Natural killer cell (primary cell): ENCODE results near the gene MAMDC4. TPM values are rescaled to one million over a fixed set of nuclear protein-coding genes. Genes with fewer than 3 reads are reported as not detected.
A peak's percentile ranks its signal among the peaks of the same experiment; 100 is the strongest.

Experiments used
- ATAC-seq, 3 donors: fragments of 150-1000 bp in 2 of 3; fragments of 200-7000 bp in 1 of 3; cut with Tn5 transposase; 1 replicate in 1 of 3; 2 replicates in 2 of 3; pipeline ENCODE4 v1.10.0; 2021; ENCODE audit warnings: mild to moderate bottlenecking in 2 of 3, moderate library complexity in 2 of 3
- DNase-seq, 2 donors: peaks; one replicate each; pipeline versions ENCODE4 v3.0.0 to v3.0.0-alpha.2; 2013 to 2021; ENCODE audit warnings: mixed read lengths in 1 of 2
- H3K27ac ChIP-seq: one replicate; pipeline ENCODE4 v1.5.1; 2013; ENCODE audit warnings: mild to moderate bottlenecking, low read length
- H3K27me3 ChIP-seq: one replicate; pipeline ENCODE4 v1.6.1; 2013; ENCODE audit warnings: low read length; ENCODE audit not compliant: control insufficient read depth, insufficient read depth
- H3K36me3 ChIP-seq: one replicate; pipeline ENCODE4 v1.6.1; 2013; ENCODE audit warnings: low read length; ENCODE audit not compliant: control insufficient read depth, insufficient read depth
- H3K4me1 ChIP-seq: one replicate; pipeline ENCODE4 v1.6.1; 2013; ENCODE audit warnings: low read length; ENCODE audit not compliant: control insufficient read depth, insufficient read depth
- H3K4me3 ChIP-seq: one replicate; pipeline ENCODE4 v1.5.1; 2013; ENCODE audit warnings: low read length
- H3K9me3 ChIP-seq: one replicate; pipeline ENCODE4 v1.6.1; 2013; ENCODE audit warnings: low read length; ENCODE audit not compliant: control insufficient read depth, insufficient read depth
- H3K27ac Mint-ChIP-seq, 2 donors: one replicate each; pipeline ENCODE4 v1.8.0; 2022; ENCODE audit warnings: mild to moderate bottlenecking in 2 of 2, mixed read lengths in 2 of 2, moderate library complexity in 1 of 2
- H3K27me3 Mint-ChIP-seq, 2 donors: one replicate each; pipeline ENCODE4 v1.8.0; 2022; ENCODE audit warnings: low read depth in 2 of 2, mixed read lengths in 2 of 2
- H3K36me3 Mint-ChIP-seq: one replicate; pipeline ENCODE4 v1.8.0; 2022; ENCODE audit warnings: mixed read lengths
- H3K4me1 Mint-ChIP-seq, 2 donors: one replicate each; pipeline ENCODE4 v1.8.0; 2022; ENCODE audit warnings: mixed read lengths in 2 of 2
- H3K4me3 Mint-ChIP-seq: one replicate; pipeline ENCODE4 v1.8.0; 2022; ENCODE audit warnings: mild to moderate bottlenecking, moderate library complexity, mixed read lengths
- H3K9me3 Mint-ChIP-seq, 2 donors: one replicate each; pipeline ENCODE4 v1.8.0; 2022; ENCODE audit warnings: mixed read lengths in 2 of 2
- WGBS: methylation state at CpG from one replicate; pipeline ENCODE4 v1.1.7; 2013; ENCODE audit warnings: missing lambda C conversion rate; ENCODE audit not compliant: insufficient coverage; 5-methylcytosine and 5-hydroxymethylcytosine counted together
- intact Hi-C: fragments of 100-400 bp; cut with micrococcal nuclease; formaldehyde crosslinking; loops from one replicate; pipeline ENCODE4 v1.14.2; 2022
- total RNA-seq, 4 donors: library from RNA; stranded (reverse); fragments of 120-200 nt in 1 of 4; gene quantifications; one replicate each; pipeline versions ENCODE4 v1.2.3 to v1.2.4, GENCODE V29; 2013 to 2022
- TF ChIP-seq, protein P1 (sequence below): fragments of 200-600 bp; IDR thresholded peaks from one replicate; pipeline ENCODE4 v1.8.0; 2022; ENCODE audit warnings: antibody characterized with exemption

Gene MAMDC4
- total RNA-seq, 3 donors from 2014 or later (not counting 1 experiment from before 2014, with no cell fraction given): 4.6 to 6.5 (median 5.8) TPM

DNA sequence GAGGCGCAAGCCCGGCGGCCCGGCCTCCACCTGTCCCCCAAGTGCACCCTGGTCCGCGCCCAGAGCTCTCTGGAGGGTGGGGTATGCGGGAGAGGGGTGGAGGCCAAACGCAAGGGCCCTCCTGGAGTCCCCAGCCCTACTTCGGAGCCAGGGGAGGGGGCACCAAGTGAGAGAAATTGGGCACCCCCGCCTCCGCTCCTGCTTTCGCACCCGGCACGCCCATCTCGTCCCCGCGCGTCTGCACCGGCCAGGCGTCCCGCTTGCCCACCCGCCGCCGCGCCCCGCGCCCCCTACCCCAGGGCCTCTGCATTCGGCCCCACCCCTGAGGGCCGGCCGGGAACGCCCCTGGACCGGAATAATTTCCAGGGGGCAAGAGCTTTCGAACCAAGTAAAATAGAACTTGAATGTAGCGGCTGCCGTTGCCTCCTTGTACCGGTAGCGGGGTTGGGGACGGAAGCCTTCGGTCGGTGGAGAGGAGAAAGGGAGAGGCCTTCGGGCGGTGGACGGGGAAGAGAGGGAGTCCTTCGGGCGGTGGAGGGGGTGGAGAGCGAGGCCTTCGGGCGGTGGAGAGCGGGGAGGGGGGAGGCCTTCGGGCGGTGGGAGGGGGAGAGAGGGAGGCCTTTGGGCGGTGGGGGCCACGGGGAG, 3.6 kb upstream of the MAMDC4 start:
- intact Hi-C loops: loop anchor here (1.0 to 10.0 kb wide), 3 partner anchors 38 to 314 kb away; partner anchors contain the start of genes CLIC3 and TRAF2
- Mint-ChIP-seq H3K4me3 (peak overlapping the region; percentile 93), H3K27me3 (no peaks in the 10 kb centered on the region), H3K9me3 (no peaks in the 10 kb centered on the region), H3K4me1 (peaks cover 12 to 31% of the 10 kb centered on the region in 2 donors), H3K27ac (peak overlapping the region; percentile 88 to 97), H3K36me3 (no peaks in the 10 kb centered on the region)
- peak in 1 of 2 donors; percentile 61 for DNase-seq
- Histone ChIP-seq H3K27me3 (peaks cover 3% of the 10 kb centered on the region), H3K36me3 (peaks cover 6% of the 10 kb centered on the region), H3K27ac (peak overlapping the region; percentile 77), H3K4me1 (peaks cover 44% of the 10 kb centered on the region), H3K4me3 (peak overlapping the region; percentile 94), H3K9me3 (no peaks in the 10 kb centered on the region)
- ATAC-seq: peak in 2 of 3 donors; percentile 1 to 5
- 1% methylated on average over 48 of the region's 53 CpGs for WGBS
- TF ChIP-seq, protein P1, sequence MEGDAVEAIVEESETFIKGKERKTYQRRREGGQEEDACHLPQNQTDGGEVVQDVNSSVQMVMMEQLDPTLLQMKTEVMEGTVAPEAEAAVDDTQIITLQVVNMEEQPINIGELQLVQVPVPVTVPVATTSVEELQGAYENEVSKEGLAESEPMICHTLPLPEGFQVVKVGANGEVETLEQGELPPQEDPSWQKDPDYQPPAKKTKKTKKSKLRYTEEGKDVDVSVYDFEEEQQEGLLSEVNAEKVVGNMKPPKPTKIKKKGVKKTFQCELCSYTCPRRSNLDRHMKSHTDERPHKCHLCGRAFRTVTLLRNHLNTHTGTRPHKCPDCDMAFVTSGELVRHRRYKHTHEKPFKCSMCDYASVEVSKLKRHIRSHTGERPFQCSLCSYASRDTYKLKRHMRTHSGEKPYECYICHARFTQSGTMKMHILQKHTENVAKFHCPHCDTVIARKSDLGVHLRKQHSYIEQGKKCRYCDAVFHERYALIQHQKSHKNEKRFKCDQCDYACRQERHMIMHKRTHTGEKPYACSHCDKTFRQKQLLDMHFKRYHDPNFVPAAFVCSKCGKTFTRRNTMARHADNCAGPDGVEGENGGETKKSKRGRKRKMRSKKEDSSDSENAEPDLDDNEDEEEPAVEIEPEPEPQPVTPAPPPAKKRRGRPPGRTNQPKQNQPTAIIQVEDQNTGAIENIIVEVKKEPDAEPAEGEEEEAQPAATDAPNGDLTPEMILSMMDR: no peak

DNA sequence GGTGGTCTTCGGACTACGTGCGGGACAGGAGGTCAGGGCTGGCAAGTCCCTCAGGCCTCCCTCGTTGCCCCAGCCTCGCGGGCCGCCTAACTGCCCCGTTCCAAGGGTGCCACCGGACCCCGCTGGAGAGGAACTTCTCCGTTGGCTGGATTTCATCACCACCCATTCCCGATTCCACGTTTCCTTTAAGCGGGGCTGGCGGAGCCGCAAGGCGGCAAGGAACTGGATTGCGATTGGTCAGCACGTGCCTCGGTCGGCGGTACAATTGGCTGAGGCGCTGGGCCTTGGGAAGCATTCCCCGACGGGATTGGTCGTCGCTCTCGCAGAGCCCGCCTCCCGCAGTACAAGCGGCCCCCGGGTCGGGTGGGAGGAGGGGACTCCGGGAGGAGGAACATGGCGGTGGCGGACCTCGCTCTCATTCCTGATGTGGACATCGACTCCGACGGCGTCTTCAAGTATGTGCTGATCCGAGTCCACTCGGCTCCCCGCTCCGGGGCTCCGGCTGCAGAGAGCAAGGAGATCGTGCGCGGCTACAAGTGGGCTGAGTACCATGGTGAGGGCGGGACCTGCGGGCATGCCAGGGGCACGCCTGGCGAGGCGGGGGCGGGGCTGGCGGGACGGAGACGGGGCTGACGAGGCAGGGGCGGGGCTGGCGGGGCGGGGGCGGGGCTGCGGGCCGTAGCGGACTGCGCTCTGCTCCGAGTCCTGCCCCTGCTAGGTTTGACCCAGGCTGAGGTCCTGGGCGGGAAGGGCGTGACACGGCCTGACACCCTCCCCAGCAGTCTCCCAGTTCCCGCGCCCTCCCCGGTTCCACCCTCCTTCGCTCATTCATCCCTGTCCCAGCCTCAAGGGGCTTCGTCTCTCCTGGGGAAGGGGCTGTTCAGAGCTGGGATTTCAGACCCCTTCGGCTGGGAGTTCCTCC, 2.8 kb upstream of the MAMDC4 start, which contains the start of gene PHPT1:
Gene PHPT1, plus strand, starts transcription at position 372 of the 922 bp plus-strand sequence. Its CDS starts 22 bp downstream, at position 394.
- H3K27me3 ChIP-seq: peaks cover 3% of the 10 kb centered on the region
- Mint-ChIP-seq H3K27me3 (no peaks in the 10 kb centered on the region), H3K4me1 (peaks cover 8 to 27% of the 10 kb centered on the region in 2 donors), H3K36me3 (no peaks in the 10 kb centered on the region), H3K27ac (peak within 1 kb of the TSS; percentile 88 to 97), H3K4me3 (peak within 1 kb of the TSS; percentile 93), H3K9me3 (no peaks in the 10 kb centered on the region)
- no peaks in the 10 kb centered on the region for H3K9me3 ChIP-seq
- peak; percentile 88 to 95 (median 89) for ATAC-seq
- H3K27ac ChIP-seq: peak within 1 kb of the TSS; percentile 77
- intact Hi-C loops: loop anchor here (1.0 to 10.0 kb wide), 3 partner anchors 37 to 314 kb away; partner anchors contain the start of genes CLIC3 and TRAF2
- DNase-seq: peak; percentile 97 to 98
- WGBS: under 1% methylated on average over 77 of the region's 77 CpGs
- peak within 1 kb of the TSS; percentile 94 for H3K4me3 ChIP-seq
- H3K36me3 ChIP-seq: peaks cover 6% of the 10 kb centered on the region
- TF ChIP-seq, protein P1: no peak
- peaks cover 39% of the 10 kb centered on the region for H3K4me1 ChIP-seq

DNA sequence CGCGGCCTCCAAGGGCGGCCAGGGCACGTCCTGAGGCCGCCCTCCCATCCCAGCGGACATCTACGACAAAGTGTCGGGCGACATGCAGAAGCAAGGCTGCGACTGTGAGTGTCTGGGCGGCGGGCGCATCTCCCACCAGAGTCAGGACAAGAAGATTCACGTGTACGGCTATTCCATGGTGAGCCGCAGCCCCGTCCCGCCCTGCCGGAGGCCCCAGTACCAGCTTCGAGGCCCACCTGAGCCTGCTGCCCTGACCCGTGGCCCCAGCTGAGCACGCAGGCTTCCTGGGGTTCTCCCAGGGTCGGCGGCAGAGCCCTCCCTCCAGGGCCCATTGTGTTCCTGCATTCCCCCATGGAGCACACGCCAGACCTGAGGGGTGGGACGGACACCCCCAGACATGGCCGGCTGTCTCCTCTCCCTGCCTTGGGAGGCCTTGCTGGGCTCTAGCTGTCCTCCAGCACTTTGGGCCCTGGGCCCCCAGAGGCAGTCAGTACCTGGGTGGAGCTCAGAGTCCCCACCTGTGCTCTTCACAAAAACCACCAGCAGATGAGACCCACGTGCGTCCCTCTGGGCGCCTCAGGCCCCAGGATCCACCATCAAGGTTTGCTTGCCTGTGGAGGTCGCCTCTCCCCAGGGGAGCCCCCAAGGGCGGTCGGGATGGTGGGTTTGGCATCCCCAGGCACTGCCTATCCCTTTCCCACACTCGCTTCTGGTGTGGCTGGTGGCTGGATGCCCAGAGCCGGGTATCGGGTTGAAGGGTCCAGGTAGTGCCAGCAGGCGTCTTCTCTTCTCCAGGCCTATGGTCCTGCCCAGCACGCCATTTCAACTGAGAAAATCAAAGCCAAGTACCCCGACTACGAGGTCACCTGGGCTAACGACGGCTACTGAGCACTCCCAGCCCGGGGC, 1.9 kb upstream of the MAMDC4 start:
- H3K9me3 Mint-ChIP-seq: no peaks in the 10 kb centered on the region
- Histone ChIP-seq H3K36me3 (peaks cover 5% of the 10 kb centered on the region), H3K4me1 (peaks cover 35% of the 10 kb centered on the region), H3K9me3 (no peaks in the 10 kb centered on the region), H3K4me3 (peak overlapping the region; percentile 94), H3K27me3 (peaks cover 1% of the 10 kb centered on the region), H3K27ac (peak overlapping the region; percentile 39)
- peak overlapping the region; percentile 88 to 97 for H3K27ac Mint-ChIP-seq
- H3K4me3 Mint-ChIP-seq: peak overlapping the region; percentile 79
- peaks cover 8 to 27% of the 10 kb centered on the region in 2 donors for H3K4me1 Mint-ChIP-seq
- no peaks in the 10 kb centered on the region for H3K36me3 Mint-ChIP-seq
- TF ChIP-seq, protein P1: no peak
- H3K27me3 Mint-ChIP-seq: no peaks in the 10 kb centered on the region
- WGBS: 78% methylated on average over 43 of the region's 43 CpGs
- ATAC-seq: no peak
- intact Hi-C loops: loop anchor here (1.0 to 10.0 kb wide), 3 partner anchors 36 to 315 kb away; partner anchors contain the start of genes CLIC3 and TRAF2
- no peak for DNase-seq
